Measurements from ENCODE around the gene FAM13B. TPM values are rescaled to one million over a fixed set of nuclear protein-coding genes. Genes with fewer than 3 reads are reported as not detected.
A peak's percentile ranks its signal among the peaks of the same experiment; 100 is the strongest.
"Not testable (repeated sequence)": the region's sequence is repeated elsewhere in the genome, so short reads cannot be mapped to it uniquely, and the experiment has no call there.

FAM13B gene
- polyA plus RNA-seq, 2 of the 4 experiments (the other 2 are of a cell fraction): 14.9 to 15.1 TPM

DNA sequence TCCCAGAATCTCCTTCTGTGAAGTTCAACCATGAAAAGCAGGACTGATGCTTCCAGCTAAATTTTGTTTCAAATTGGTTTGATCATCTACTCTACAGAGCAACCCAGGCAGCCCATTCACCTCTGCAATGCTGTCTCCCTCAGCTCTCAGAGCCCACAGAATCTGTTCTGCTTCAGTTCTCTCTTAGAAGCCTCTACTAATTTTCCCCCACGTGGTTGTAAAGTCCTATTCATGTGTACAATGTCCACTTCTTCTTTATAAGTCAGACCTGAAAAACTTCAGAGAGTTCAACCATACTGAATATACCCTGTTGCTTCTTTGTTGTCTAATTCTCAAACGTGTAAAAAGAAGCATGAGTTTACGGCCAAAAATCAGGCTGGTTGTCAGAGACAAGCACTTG is 21.3 kb upstream of the FAM13B start:
- FAIRE-seq: no peak

GRCh38 chr5:138053554-138053953 is 20.7 kb upstream of the FAM13B start:
- CTCF ChIA-PET: interaction anchor here (0.8 to 18.0 kb wide), 6 partner anchors 9 to 163 kb away, joined by 3 to 402 read pairs (median 6); partner anchors contain the start of gene FAM13B
- POLR2A ChIA-PET: no interaction called here
- Histone ChIP-seq H3K4me1 (no peaks in the 10 kb centered on the region), H3K27ac (no peak overlapping the region), H3K9me3 (no peaks in the 10 kb centered on the region), H3K4me3 (no peak overlapping the region), H3K4me2 (no peak overlapping the region)
- ATAC-seq (no peak), DNase-seq (ENCODE audit: low read depth in 1 of 2, low spot score in 1 of 2) (no peak), FAIRE-seq (no peak)
- WGBS (ENCODE audit: missing lambda C conversion rate): 60% methylated on average over 3 of the region's 3 CpGs
- TF ChIP-seq RAD21 (conservative IDR thresholded peaks at IDR 0.05 in 1 of 2, IDR thresholded peaks at IDR 0.05 in 1 of 2): no peak
- TF ChIP-seq EHMT2 (IDR thresholded peaks at IDR 0.05; ENCODE audit: low read depth): no peak
- no peak for TF ChIP-seq ZFP36 (IDR thresholded peaks at IDR 0.05; ENCODE audit: borderline replicate concordance, partially characterized antibody)
- TF ChIP-seq BHLHE40 (IDR thresholded peaks at IDR 0.05; ENCODE audit: low read depth, low read length): no peak
- TF ChIP-seq NFE2L2 (conservative IDR thresholded peaks at IDR 0.05; ENCODE audit: low read length): no peak
- TF ChIP-seq, protein P1, sequence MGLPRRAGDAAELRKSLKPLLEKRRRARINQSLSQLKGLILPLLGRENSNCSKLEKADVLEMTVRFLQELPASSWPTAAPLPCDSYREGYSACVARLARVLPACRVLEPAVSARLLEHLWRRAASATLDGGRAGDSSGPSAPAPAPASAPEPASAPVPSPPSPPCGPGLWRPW (IDR thresholded peaks at IDR 0.05): no peak
- peak; percentile 84 for TF ChIP-seq MAFK (IDR thresholded peaks at IDR 0.05; ENCODE audit: partially characterized antibody)

More for the DNA sequence above, 21.3 kb upstream of the FAM13B start:
- H3K9me3 ChIP-seq: no peaks in the 10 kb centered on the region
- no peak for DNase-seq (ENCODE audit: low read depth in 1 of 2, low spot score in 1 of 2)
- H3K4me1 ChIP-seq: no peaks in the 10 kb centered on the region
- CTCF ChIA-PET: interaction anchor here (0.8 to 18.0 kb wide), 6 partner anchors 10 to 164 kb away, joined by 3 to 402 read pairs (median 8); partner anchors contain the start of gene FAM13B
- peak; percentile 30; a peak in 1 of 6 replicates for ATAC-seq
- no peak overlapping the region for H3K27ac ChIP-seq
- no peak overlapping the region for H3K4me3 ChIP-seq
- 31% methylated on average over 3 of the region's 3 CpGs for WGBS (ENCODE audit: missing lambda C conversion rate)
- POLR2A ChIA-PET: interaction anchor here (0.5 kb wide), 1 partner anchor 10 kb away, joined by 4 read pairs; no protein-coding TSS in a partner anchor
- TF ChIP-seq TFCP2L1 (CRISPR knock-in tag; IDR thresholded peaks at IDR 0.05): no peak
- no peak for TF ChIP-seq ZFP36 (IDR thresholded peaks at IDR 0.05; ENCODE audit: borderline replicate concordance, partially characterized antibody)
- no peak for TF ChIP-seq TP53 (CRISPR knock-in tag; IDR thresholded peaks at IDR 0.05)
- no peak for TF ChIP-seq CBX2 (IDR thresholded peaks at IDR 0.05; ENCODE audit: borderline replicate concordance, low read depth)
- no peak for TF ChIP-seq BHLHE40 (IDR thresholded peaks at IDR 0.05; ENCODE audit: low read depth, low read length)
- no peak for TF ChIP-seq MAFK (IDR thresholded peaks at IDR 0.05; ENCODE audit: partially characterized antibody)
- TF ChIP-seq HOXA7 (CRISPR knock-in tag; IDR thresholded peaks at IDR 0.05): no peak
- TF ChIP-seq RNF2 (IDR thresholded peaks at IDR 0.05; ENCODE audit: borderline replicate concordance, low read depth): no peak
- no peak for TF ChIP-seq KDM1A (IDR thresholded peaks at IDR 0.05; ENCODE audit: low read depth)
- TF ChIP-seq, protein P2, sequence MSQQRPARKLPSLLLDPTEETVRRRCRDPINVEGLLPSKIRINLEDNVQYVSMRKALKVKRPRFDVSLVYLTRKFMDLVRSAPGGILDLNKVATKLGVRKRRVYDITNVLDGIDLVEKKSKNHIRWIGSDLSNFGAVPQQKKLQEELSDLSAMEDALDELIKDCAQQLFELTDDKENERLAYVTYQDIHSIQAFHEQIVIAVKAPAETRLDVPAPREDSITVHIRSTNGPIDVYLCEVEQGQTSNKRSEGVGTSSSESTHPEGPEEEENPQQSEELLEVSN (IDR thresholded peaks at IDR 0.05; ENCODE audit: borderline replicate concordance, low read depth): no peak
- no peak for TF ChIP-seq ATOH8 (CRISPR knock-in tag; IDR thresholded peaks at IDR 0.05; ENCODE audit: low read depth)
- no peak for TF ChIP-seq EP300 (IDR thresholded peaks at IDR 0.05)
- no peak overlapping the region for H3K4me2 ChIP-seq

DNA sequence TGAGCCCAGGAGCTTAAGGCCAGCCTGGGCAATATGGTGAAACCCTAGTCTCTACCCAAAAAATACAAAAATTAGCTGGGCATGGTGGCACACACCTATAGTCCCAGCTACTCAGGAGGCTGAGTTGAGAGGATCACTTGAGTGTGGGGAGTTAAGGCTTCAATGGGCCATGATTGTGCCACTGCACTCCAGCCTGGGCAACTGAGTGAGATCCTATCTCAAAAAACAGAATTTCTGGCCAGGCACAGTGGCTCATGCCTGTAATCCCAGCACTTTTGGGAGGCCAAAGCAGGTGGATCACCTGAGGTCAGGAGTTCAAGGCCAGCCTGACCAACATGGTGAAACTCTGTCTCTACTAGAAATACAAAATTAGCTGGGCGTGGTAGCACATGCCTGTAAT is 19.8 kb upstream of the FAM13B start:
- H3K27ac ChIP-seq; H3K4me2 ChIP-seq; H3K9me3 ChIP-seq; ATAC-seq; POLR2A ChIA-PET; H3K4me3 ChIP-seq; H3K4me1 ChIP-seq; DNase-seq (ENCODE audit: low read depth in 1 of 2, low spot score in 1 of 2); FAIRE-seq: not testable (repeated sequence)
- CTCF ChIA-PET: interaction anchor here (0.7 to 18.0 kb wide), 5 partner anchors 10 to 494 kb away, joined by 3 to 402 read pairs (median 8); partner anchors contain the start of gene FAM13B
- WGBS (ENCODE audit: missing lambda C conversion rate): 73% methylated on average over 1 of the region's 1 CpG

All from A549 (cell line).